ENCODE measurements around the gene MFAP3.

Gene MFAP3

DNA sequence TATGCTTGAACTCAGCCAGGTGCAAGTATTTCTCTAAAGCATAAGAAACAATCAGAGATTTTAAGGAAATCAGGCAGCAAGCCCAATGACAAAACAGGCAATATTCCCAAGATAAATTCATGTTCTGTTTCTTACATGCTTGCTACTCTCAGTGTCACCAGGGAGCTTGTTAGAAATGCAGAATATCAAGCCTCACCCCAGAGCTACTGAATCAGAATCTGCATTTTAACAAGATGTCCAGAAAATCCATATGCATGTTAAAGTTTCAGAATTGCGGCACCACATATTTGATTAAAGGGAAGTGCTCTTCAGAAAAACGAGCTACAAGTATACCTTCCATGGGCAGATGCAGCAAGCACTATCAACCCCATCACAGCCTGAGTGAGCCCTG is 54.4 kb downstream of the MFAP3 start:
- Histone ChIP-seq H3K36me3 (ENCODE audit: low read depth) (no peaks in the 10 kb centered on the region), H3K4me1 (ENCODE audit: insufficient read depth, poor library complexity, severe bottlenecking) (no peaks in the 10 kb centered on the region), H3K27me3 (ENCODE audit: insufficient read depth, poor library complexity, severe bottlenecking) (peaks cover 22% of the 10 kb centered on the region), H3K9me3 (ENCODE audit: severe bottlenecking) (no peaks in the 10 kb centered on the region), H3K27ac (ENCODE audit: poor library complexity, severe bottlenecking) (no peak overlapping the region), H3K4me3 (ENCODE audit: severe bottlenecking) (no peak overlapping the region)
- TF ChIP-seq, protein P1, sequence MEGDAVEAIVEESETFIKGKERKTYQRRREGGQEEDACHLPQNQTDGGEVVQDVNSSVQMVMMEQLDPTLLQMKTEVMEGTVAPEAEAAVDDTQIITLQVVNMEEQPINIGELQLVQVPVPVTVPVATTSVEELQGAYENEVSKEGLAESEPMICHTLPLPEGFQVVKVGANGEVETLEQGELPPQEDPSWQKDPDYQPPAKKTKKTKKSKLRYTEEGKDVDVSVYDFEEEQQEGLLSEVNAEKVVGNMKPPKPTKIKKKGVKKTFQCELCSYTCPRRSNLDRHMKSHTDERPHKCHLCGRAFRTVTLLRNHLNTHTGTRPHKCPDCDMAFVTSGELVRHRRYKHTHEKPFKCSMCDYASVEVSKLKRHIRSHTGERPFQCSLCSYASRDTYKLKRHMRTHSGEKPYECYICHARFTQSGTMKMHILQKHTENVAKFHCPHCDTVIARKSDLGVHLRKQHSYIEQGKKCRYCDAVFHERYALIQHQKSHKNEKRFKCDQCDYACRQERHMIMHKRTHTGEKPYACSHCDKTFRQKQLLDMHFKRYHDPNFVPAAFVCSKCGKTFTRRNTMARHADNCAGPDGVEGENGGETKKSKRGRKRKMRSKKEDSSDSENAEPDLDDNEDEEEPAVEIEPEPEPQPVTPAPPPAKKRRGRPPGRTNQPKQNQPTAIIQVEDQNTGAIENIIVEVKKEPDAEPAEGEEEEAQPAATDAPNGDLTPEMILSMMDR (IDR thresholded peaks at IDR 0.05; ENCODE audit: poor library complexity, severe bottlenecking), result no peak
- no peak for ATAC-seq (ENCODE audit: low read depth)
- DNase-seq (ENCODE audit: low spot score), result no peak

DNA sequence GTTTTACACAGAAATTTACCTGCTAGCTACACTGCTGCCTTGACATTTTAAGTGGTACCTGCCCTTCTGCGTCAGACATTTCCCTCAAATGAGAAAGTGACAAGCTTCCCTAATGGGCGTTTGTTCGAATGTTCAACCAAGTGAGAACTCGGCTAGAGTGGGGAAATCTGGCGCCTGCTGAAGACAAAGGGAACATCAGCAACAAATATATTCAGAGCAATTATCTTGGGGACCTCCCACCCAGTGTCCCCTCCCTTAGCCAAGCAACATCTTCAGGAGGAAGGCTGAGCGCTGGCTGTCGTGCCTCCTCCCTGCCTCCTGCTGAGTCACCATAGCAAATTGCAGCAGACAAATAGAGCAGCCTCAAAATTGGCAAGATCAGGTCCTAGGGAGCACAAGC is 57.1 kb downstream of the MFAP3 start:
- Histone ChIP-seq H3K4me3 (ENCODE audit: severe bottlenecking) (no peak overlapping the region), H3K27me3 (ENCODE audit: insufficient read depth, poor library complexity, severe bottlenecking) (peaks cover 22% of the 10 kb centered on the region), H3K4me1 (ENCODE audit: insufficient read depth, poor library complexity, severe bottlenecking) (no peaks in the 10 kb centered on the region), H3K36me3 (ENCODE audit: low read depth) (no peaks in the 10 kb centered on the region), H3K9me3 (ENCODE audit: severe bottlenecking) (no peaks in the 10 kb centered on the region), H3K27ac (ENCODE audit: poor library complexity, severe bottlenecking) (no peak overlapping the region)
- TF ChIP-seq, protein P1 (IDR thresholded peaks at IDR 0.05; ENCODE audit: poor library complexity, severe bottlenecking), result no peak
- ATAC-seq (ENCODE audit: low read depth) (no peak), DNase-seq (ENCODE audit: low spot score) (no peak)

DNA sequence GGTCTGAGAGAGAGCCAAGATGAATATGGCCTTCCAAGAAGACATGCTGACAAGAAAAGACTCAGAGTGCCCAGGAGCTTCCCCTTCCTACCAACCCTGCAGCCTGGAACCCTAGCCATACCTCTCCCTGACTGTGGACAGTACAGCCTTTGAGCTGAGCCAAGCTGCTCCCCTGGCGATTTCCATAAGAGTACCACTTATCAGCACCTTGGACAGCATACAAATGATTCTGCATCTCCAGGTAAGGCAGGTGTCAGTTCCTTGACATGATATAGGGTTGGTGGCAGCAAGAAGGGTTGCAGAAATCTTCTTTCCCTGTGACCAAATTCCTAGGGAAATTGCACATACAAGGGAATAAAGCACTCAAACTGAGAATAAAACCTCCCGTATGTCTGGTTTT is 58.3 kb downstream of the MFAP3 start:
- Histone ChIP-seq H3K27ac (ENCODE audit: poor library complexity, severe bottlenecking) (no peak overlapping the region), H3K9me3 (ENCODE audit: severe bottlenecking) (no peaks in the 10 kb centered on the region), H3K27me3 (ENCODE audit: insufficient read depth, poor library complexity, severe bottlenecking) (peaks cover 21% of the 10 kb centered on the region), H3K4me3 (ENCODE audit: severe bottlenecking) (no peak overlapping the region), H3K4me1 (ENCODE audit: insufficient read depth, poor library complexity, severe bottlenecking) (no peaks in the 10 kb centered on the region), H3K36me3 (ENCODE audit: low read depth) (no peaks in the 10 kb centered on the region)
- TF ChIP-seq, protein P1 (IDR thresholded peaks at IDR 0.05; ENCODE audit: poor library complexity, severe bottlenecking), result no peak
- DNase-seq (ENCODE audit: low spot score) (no peak), ATAC-seq (ENCODE audit: low read depth) (peak; percentile 66)

DNA sequence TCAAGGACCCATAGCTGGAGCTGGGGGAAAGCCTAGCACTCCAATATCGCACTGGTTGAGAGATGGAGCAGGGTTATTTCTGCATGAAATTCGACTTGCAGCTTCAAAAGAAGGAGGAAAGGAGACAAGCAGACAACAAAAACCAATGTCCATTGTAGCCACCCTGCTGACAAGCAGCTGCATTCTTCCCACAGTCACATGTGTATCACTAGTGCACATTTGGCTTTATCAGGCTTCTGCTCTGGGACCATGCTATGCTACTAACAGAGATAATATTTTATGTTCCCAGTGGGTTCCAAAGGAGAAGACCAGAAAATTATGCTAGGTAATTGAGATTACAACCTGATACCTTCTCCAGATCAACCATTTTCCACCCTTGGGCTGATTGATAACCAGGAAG is 59.7 kb downstream of the MFAP3 start:
- Histone ChIP-seq H3K27ac (ENCODE audit: poor library complexity, severe bottlenecking) (no peak overlapping the region), H3K36me3 (ENCODE audit: low read depth) (no peaks in the 10 kb centered on the region), H3K27me3 (ENCODE audit: insufficient read depth, poor library complexity, severe bottlenecking) (peaks cover 12% of the 10 kb centered on the region), H3K4me1 (ENCODE audit: insufficient read depth, poor library complexity, severe bottlenecking) (no peaks in the 10 kb centered on the region), H3K4me3 (ENCODE audit: severe bottlenecking) (no peak overlapping the region), H3K9me3 (ENCODE audit: severe bottlenecking) (no peaks in the 10 kb centered on the region)
- ATAC-seq (ENCODE audit: low read depth) (no peak), DNase-seq (ENCODE audit: low spot score) (no peak)
- TF ChIP-seq, protein P1 (IDR thresholded peaks at IDR 0.05; ENCODE audit: poor library complexity, severe bottlenecking), result no peak

DNA sequence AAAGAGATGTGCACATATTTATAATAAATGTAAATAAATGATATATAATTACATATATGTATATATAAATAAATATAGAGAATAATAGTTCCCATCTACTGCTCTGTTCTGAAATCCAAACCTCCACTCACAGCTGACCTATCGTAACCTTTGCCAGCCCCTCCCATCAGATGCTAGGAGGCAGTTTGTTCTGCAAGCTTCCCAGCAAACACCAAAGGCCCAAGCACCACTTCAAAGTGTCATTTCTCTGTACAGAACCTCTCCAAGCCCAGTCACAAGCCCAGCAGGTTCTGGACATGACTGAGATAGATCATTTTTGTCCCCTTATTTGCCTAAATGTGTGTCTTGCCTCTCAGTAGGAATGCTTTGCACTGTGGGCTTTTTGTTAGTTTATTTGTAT is 62.4 kb downstream of the MFAP3 start:
- ATAC-seq (ENCODE audit: low read depth) (no peak), DNase-seq (ENCODE audit: low spot score) (no peak)
- H3K27ac ChIP-seq (ENCODE audit: poor library complexity, severe bottlenecking), result no peak overlapping the region
- H3K4me1 ChIP-seq (ENCODE audit: insufficient read depth, poor library complexity, severe bottlenecking), result no peaks in the 10 kb centered on the region
- no peak overlapping the region for H3K4me3 ChIP-seq (ENCODE audit: severe bottlenecking)
- no peaks in the 10 kb centered on the region for H3K9me3 ChIP-seq (ENCODE audit: severe bottlenecking)
- H3K27me3 ChIP-seq (ENCODE audit: insufficient read depth, poor library complexity, severe bottlenecking), result no peaks in the 10 kb centered on the region
- TF ChIP-seq, protein P1 (IDR thresholded peaks at IDR 0.05; ENCODE audit: poor library complexity, severe bottlenecking), result no peak
- no peaks in the 10 kb centered on the region for H3K36me3 ChIP-seq (ENCODE audit: low read depth)

All from RWPE2 (cell line).